Measurements from ENCODE around the gene RBM3.

DNA sequence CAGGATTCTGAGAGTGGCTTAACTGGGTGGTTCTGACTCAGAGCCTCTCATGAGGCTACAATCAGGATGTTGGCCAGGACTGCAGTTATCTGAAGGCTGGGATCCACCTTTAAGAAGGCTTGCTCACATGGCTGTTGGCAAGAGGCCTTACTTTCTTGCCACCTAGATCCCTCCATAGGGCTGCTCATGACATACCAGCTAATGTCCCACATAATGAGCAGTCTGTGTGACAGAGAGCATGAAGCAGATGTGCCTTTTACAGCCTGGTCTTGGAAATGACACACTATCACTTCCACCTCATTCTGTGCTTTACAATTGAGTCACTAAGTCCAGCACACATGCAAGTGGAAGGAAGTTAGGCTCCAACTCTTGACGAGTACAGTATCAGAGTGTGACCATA lies 4.3 kb upstream of the RBM3 start:
- TF ChIP-seq SRF (IDR thresholded peaks at IDR 0.05; ENCODE audit: low read depth in 2 of 2, low read length in 2 of 2) (0 out of 4 replicates have a peak, but pooled peaks of 1 of the 2 experiments have one; percentile 41), MTA3 (IDR thresholded peaks at IDR 0.05; ENCODE audit: borderline replicate concordance, low read length) (no peak), POLR2AphosphoS5 (IDR thresholded peaks at IDR 0.05; ENCODE audit: low read length) (no peak), CHD2 (IDR thresholded peaks at IDR 0.05; ENCODE audit: borderline replicate concordance, low read depth, low read length) (no peak), SUPT20H (IDR thresholded peaks at IDR 0.05; ENCODE audit: borderline replicate concordance, control insufficient read depth, low read depth, low read length) (no peak), SIX5 (IDR thresholded peaks at IDR 0.05; ENCODE audit: low read depth, low read length, severe bottlenecking) (no peak), EZH2 (IDR thresholded peaks at IDR 0.05; ENCODE audit: borderline replicate concordance, control insufficient read depth, low read depth, low read length) (no peak), JUNB (IDR thresholded peaks at IDR 0.05) (peak; percentile 92), HCFC1 (IDR thresholded peaks at IDR 0.05; ENCODE audit: low read length) (no peak)
- TF ChIP-seq, protein P1, sequence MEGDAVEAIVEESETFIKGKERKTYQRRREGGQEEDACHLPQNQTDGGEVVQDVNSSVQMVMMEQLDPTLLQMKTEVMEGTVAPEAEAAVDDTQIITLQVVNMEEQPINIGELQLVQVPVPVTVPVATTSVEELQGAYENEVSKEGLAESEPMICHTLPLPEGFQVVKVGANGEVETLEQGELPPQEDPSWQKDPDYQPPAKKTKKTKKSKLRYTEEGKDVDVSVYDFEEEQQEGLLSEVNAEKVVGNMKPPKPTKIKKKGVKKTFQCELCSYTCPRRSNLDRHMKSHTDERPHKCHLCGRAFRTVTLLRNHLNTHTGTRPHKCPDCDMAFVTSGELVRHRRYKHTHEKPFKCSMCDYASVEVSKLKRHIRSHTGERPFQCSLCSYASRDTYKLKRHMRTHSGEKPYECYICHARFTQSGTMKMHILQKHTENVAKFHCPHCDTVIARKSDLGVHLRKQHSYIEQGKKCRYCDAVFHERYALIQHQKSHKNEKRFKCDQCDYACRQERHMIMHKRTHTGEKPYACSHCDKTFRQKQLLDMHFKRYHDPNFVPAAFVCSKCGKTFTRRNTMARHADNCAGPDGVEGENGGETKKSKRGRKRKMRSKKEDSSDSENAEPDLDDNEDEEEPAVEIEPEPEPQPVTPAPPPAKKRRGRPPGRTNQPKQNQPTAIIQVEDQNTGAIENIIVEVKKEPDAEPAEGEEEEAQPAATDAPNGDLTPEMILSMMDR (IDR thresholded peaks at IDR 0.05 in 2 of 3, conservative IDR thresholded peaks at IDR 0.05 in 1 of 3; ENCODE audit: control insufficient read depth in 2 of 3, extremely low read depth in 1 of 3, insufficient read depth in 1 of 3, low read depth in 3 of 3, low read length in 3 of 3): no peak
- TF ChIP-seq, protein P2, sequence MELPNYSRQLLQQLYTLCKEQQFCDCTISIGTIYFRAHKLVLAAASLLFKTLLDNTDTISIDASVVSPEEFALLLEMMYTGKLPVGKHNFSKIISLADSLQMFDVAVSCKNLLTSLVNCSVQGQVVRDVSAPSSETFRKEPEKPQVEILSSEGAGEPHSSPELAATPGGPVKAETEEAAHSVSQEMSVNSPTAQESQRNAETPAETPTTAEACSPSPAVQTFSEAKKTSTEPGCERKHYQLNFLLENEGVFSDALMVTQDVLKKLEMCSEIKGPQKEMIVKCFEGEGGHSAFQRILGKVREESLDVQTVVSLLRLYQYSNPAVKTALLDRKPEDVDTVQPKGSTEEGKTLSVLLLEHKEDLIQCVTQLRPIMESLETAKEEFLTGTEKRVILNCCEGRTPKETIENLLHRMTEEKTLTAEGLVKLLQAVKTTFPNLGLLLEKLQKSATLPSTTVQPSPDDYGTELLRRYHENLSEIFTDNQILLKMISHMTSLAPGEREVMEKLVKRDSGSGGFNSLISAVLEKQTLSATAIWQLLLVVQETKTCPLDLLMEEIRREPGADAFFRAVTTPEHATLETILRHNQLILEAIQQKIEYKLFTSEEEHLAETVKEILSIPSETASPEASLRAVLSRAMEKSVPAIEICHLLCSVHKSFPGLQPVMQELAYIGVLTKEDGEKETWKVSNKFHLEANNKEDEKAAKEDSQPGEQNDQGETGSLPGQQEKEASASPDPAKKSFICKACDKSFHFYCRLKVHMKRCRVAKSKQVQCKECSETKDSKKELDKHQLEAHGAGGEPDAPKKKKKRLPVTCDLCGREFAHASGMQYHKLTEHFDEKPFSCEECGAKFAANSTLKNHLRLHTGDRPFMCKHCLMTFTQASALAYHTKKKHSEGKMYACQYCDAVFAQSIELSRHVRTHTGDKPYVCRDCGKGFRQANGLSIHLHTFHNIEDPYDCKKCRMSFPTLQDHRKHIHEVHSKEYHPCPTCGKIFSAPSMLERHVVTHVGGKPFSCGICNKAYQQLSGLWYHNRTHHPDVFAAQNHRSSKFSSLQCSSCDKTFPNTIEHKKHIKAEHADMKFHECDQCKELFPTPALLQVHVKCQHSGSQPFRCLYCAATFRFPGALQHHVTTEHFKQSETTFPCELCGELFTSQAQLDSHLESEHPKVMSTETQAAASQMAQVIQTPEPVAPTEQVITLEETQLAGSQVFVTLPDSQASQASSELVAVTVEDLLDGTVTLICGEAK (IDR thresholded peaks at IDR 0.05; ENCODE audit: borderline replicate concordance): no peak
